GM21528 (cell line): ENCODE measurements around the gene FGFR4.

Experiments used
- ATAC-seq: cut with Tn5 transposase; IDR thresholded peaks from one replicate; pipeline ENCODE4 v1.9.1; 2021; ENCODE audit warnings: mild to moderate bottlenecking, moderate library complexity; ENCODE audit not compliant: unreplicated experiment, low FRiP score

FGFR4 gene

DNA sequence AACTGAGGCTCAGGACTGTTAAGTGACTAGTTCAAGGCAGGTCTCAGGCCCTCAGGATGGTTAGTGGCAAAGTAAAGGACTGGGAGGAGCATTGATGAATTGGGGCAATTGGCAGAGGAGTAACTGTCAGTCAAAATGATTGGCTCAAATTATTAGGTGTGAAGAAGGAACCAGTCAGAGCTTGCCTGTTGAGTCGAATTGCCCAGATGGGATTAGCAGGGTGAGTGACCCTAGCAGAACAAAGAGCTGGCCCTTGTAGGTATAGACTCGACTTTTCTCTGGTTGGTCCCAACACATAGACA lies 44.3 kb downstream of the FGFR4 start:
- no peak for ATAC-seq

DNA sequence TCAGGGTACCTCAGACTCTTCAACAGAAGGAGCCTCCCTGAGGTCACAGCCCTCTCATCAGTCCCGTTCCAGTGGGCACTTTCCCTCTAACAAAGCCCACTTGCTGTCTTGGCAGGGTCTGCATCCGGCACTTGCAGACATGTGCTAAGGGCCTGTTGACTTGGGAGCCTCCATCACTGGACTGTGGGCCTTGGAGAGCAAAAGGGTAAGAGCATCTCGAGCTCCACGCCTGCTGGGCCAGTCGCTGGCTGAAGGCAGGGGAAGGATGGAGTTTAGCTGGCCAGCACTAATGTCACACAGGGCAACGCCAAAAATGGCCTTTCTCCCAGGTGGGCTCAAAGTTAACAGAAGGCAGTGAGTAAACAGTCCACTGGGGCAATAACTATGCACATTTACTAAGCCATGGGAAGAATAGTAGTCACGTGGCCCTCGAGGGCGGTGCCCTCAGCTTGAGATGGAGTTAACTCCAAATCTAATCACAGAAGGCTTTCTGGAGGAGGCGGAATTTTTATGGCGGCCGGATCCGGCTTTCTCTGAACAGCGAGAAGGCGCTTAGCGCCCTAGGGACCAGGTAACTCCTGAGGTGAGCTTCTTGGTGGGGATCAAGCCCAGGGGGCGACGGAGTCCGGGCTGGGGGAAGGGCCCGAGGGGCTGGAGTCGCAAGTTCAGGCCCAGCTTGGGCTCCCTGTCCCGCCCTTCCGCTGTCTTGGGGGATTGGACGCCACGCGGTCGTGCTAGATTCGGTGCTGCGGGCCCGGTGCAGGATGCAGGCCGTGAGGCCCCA lies 44.8 kb downstream of the FGFR4 start:
- ATAC-seq, result no peak

DNA sequence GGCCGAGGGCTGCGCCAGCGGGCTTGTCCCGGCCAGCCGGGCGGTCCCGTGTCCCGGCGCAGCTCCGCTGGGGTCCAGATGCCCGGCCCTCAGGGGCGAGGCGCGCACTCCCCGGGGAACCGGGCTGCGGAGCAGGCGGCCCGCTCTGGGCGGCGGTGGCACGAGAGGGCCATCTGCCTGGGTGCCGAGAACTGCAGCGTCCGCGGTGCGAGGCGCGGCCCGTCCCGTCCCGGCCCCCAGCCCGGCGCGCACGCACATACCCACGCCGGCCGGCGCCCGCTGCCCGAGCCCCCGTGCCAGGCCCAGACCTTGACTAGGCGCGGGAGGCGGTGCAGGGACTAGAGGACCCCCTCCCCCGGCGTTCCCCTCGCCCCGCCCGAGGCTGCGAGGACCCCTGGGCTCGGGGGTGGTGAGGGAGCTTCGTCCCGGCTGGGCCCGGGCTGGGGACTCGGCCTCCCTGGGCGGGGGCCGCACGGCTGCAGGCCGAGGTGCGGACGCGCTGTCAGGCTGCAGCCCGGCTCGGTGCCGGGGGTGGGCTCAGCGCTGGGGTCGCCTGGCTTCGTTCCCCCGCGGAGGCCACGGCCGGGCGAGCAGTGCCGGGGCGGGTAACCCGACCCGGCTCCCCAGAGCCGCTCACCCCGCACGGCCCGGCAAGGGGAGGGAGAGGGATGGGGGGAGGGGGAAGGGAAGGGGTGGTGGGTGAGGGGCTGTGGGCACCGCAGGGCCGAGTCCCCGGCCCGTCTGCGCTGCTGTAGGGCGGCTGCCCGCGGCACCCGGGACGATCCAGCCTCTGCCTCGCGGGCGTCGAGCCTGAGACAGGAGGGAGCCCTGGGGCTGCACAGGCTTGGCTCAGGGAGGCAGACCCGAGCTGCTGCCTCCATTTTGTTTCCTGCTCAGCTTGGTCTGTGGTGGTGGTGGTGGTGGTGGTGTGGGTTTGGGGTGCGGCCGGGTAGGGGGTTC lies 45.7 kb downstream of the FGFR4 start:
- ATAC-seq, result peak; percentile 7

GRCh38 chr5:177133096-177133852 lies 46.6 kb downstream of the FGFR4 start, which contains the start of gene NSD1:
TSS of gene NSD1 (plus strand) at chr5:177133773. CDS start at chr5:177135104, 1,331 bp downstream.
- peak; percentile 69 for ATAC-seq

GRCh38 chr5:177133853-177134696 lies 47.4 kb downstream of the FGFR4 start:
- ATAC-seq, result peak; percentile 34

DNA sequence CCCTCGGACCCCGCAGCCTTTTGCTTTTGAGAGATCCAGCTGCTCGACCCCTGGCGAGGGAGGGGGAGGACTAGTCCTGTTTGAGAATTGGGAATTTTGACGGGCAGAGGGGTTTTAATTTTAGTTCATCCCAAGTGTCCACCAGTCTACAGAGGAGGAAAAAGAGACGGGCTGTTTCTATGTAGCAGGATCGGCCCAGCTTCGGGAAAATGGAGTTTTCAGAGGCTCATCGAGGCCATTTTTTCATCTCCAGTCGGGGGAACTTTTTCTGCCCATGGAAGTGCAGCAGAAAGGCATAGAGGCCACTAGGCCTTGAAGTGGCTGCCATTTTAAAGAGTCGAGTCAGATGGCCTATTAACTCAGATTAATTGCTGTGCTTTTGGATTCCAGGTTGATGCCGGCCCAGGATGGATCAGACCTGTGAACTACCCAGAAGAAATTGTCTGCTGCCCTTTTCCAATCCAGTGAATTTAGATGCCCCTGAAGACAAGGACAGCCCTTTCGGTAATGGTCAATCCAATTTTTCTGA lies 48.0 kb downstream of the FGFR4 start:
- no peak for ATAC-seq

- no peak for ATAC-seq
Measured at GRCh38 chr5:177140312-177140711, 53.6 kb downstream of the FGFR4 start.

GRCh38 chr5:177141496-177141895 lies 54.8 kb downstream of the FGFR4 start:
- ATAC-seq, result no peak

DNA sequence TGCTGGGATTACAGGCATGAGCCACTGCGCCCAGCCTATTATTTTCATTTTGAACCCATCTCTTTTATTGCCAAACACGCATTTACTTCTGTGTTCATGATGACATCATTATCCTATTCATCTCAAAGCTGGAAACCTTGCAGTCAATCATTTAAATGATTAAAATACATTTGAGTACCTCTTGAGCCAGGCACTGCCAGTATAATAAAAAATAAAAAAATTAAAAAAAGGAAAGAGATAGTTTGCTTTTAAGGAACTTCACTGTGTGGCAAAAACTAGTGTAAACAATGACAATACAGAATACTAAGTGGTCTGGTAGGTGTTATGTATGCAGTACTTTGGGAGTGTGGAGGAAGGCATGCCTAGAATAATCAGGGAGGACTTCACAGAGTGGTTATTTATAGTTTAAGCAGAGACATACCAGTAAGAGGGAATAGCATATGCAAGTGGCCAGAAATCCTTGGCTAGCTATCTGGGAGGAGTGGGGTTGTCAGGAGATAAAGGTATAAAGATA lies 55.4 kb downstream of the FGFR4 start:
- no peak for ATAC-seq

GRCh38 chr5:177142778-177143177 lies 56.1 kb downstream of the FGFR4 start:
- no peak for ATAC-seq

GRCh38 chr5:177146891-177147638 lies 60.4 kb downstream of the FGFR4 start:
- no peak for ATAC-seq
